Measurements from ENCODE around the gene ADGRL2.

DNA sequence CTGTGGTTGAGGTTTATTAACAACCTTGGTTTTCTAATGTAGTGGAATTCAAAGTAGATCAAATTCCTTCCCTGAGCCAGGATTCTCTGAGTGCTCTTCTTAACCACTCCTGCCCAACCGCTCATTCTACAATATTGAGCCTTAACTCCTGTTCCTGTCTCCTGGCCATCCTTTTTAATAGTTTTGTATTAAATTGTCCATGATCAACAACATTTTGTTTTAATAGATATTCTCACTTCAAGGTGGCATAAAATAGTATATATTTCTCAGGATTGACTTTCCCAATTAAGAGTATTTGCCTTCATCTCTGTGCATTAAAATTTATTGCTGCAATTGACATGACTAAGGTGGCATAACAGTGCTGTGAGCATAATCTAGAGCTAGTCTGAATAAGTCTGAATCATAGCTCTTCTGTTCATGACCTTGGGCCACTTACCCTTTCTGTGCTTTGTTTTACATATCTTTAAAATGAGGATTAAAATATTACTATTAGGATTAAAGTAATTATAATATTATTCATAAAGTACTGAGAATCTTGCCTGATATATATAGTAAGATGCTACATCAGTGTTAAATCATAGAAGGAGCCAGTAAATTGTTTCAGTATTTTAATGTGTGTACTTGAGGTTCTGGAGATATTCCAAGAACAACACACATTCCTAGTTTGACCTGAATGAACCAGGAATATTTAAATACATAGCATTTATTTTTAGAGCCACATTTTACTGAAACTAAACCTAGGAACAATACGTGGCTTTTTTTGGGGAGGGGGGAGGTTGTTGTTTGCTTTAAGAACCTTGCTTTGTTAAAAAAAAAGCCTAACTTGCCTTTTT, 76.4 kb downstream of the ADGRL2 start:
- TF ChIP-seq TAF1 (IDR thresholded peaks at IDR 0.05; ENCODE audit: low read depth, low read length) (no peak), POLR2AphosphoS5 (IDR thresholded peaks at IDR 0.05; ENCODE audit: low read depth, low read length) (no peak), POLR2A (IDR thresholded peaks at IDR 0.05; ENCODE audit: low read depth, low read length) (no peak)
